ENCODE data around the gene EIF4G2. TPM values are rescaled to one million over a fixed set of nuclear protein-coding genes. Genes with fewer than 3 reads are reported as not detected.
A peak's percentile ranks its signal among the peaks of the same experiment; 100 is the strongest.

The EIF4G2 gene
- total RNA-seq, 1 experiment from 2014 or later, result 1,198 TPM

DNA sequence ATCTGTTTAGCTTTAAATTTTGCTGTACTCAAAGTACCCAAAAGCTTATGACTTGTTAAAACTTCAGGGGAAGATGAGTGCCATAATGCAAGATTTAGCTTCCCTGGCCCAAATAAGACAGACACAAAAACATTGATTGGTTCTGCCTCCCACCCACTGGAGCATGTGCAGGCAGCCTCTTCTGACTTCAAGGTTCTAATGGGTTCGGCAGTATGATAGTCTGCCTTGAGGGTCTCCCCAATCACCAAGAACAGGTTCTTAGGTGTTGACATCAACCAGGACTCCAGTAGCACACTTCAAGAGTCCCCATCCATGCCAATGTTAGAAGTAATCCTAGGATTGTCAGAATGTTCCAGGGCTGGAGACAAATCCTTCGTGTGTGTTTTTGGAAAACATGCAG lies 12.5 kb downstream of the EIF4G2 start:
- Histone ChIP-seq H3K36me3 (ENCODE audit: insufficient read depth, low read length, poor library complexity, severe bottlenecking) (peaks cover 56% of the 10 kb centered on the region), H3K4me1 (ENCODE audit: insufficient read depth, low read length, poor library complexity, severe bottlenecking) (no peaks in the 10 kb centered on the region), H3K27ac (ENCODE audit: low read depth, low read length, poor library complexity, severe bottlenecking) (no peak overlapping the region), H3K27me3 (replicated peaks; ENCODE audit: insufficient read depth, low read depth, low read length, poor library complexity) (no peaks in the 10 kb centered on the region), H3K4me3 (ENCODE audit: low read depth, low read length, poor library complexity, severe bottlenecking) (no peak overlapping the region), H3K9me3 (ENCODE audit: low read depth, low read length, poor library complexity, severe bottlenecking) (no peaks in the 10 kb centered on the region)
- no TSS peak for BruUV-seq (replicated peaks)
- no peak for DNase-seq (ENCODE audit: low spot score)
- CTCF ChIA-PET, result no interaction called here
- POLR2A ChIA-PET (ENCODE audit: low non-redundant PET), result interaction anchor here (0.6 to 1.4 kb wide), 2 partner anchors 13 to 62 kb away, joined by 3 to 4 read pairs; partner anchors contain the start of gene EIF4G2
- intact Hi-C loops (cut with micrococcal nuclease; ENCODE audit: unreplicated experiment), result loop anchor here (1.0 to 10.0 kb wide), 3 partner anchors 8 to 989 kb away; no protein-coding TSS in a partner anchor
- TF ChIP-seq, protein P1, sequence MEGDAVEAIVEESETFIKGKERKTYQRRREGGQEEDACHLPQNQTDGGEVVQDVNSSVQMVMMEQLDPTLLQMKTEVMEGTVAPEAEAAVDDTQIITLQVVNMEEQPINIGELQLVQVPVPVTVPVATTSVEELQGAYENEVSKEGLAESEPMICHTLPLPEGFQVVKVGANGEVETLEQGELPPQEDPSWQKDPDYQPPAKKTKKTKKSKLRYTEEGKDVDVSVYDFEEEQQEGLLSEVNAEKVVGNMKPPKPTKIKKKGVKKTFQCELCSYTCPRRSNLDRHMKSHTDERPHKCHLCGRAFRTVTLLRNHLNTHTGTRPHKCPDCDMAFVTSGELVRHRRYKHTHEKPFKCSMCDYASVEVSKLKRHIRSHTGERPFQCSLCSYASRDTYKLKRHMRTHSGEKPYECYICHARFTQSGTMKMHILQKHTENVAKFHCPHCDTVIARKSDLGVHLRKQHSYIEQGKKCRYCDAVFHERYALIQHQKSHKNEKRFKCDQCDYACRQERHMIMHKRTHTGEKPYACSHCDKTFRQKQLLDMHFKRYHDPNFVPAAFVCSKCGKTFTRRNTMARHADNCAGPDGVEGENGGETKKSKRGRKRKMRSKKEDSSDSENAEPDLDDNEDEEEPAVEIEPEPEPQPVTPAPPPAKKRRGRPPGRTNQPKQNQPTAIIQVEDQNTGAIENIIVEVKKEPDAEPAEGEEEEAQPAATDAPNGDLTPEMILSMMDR (conservative IDR thresholded peaks at IDR 0.05; ENCODE audit: low read depth, low read length), result no peak
- no peak for TF ChIP-seq EZH2 (IDR thresholded peaks at IDR 0.05; ENCODE audit: borderline replicate concordance, low read depth, low read length, poor library complexity, severe bottlenecking)

DNA sequence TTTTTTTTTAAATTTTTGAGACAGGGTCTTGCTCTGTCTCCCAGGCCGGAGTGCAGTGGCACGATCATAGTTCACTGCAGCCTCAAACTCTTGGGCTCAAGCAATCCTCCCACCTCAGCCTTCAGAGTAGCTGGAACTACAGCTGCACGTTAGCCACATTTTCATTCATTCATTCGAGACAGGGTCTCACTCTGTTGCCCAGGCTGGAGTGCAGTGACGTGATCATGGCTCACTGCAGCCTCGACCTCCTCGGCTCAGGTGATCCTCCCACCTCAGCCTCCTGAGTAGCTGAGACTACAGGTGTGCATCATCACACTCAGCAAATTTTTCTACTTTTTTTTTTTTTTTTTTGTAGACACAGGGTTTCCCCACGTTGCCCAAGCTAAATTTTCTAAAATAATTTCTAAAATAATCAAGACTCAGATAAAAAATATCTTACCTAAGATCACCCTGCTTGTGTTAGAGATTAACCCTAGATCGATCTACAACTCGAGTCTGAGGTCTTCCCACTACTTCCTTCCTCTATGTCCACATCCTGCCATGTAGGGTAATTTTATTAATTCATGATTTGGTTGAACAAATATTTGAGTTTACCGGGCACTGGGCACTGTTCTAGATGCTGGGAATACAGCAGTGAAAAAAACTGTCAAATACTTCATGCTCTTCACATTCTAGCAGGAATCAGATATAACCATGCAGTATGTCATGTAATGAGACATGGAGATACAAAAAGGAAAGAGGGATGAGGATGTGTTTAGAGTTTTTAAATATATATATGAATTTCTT lies 15.1 kb downstream of the EIF4G2 start:
- Histone ChIP-seq H3K27ac (ENCODE audit: low read depth, low read length, poor library complexity, severe bottlenecking) (no peak overlapping the region), H3K36me3 (ENCODE audit: insufficient read depth, low read length, poor library complexity, severe bottlenecking) (peaks cover 31% of the 10 kb centered on the region), H3K9me3 (ENCODE audit: low read depth, low read length, poor library complexity, severe bottlenecking) (no peaks in the 10 kb centered on the region), H3K4me1 (ENCODE audit: insufficient read depth, low read length, poor library complexity, severe bottlenecking) (no peaks in the 10 kb centered on the region), H3K27me3 (replicated peaks; ENCODE audit: insufficient read depth, low read depth, low read length, poor library complexity) (no peaks in the 10 kb centered on the region), H3K4me3 (ENCODE audit: low read depth, low read length, poor library complexity, severe bottlenecking) (no peak overlapping the region)
- ChIA-PET CTCF (interaction anchor here (0.7 to 1.9 kb wide), 7 partner anchors 15 to 285 kb away, joined by 3 to 14 read pairs (median 5); partner anchors contain the start of gene EIF4G2), POLR2A (ENCODE audit: low non-redundant PET) (interaction anchor here (0.7 kb wide), 1 partner anchor 11 kb away, joined by 13 read pairs; no protein-coding TSS in a partner anchor)
- DNase-seq (ENCODE audit: low spot score), result no peak
- intact Hi-C loops (cut with micrococcal nuclease; ENCODE audit: unreplicated experiment), result loop anchor here (2.0 to 10.0 kb wide), 3 partner anchors 139 to 991 kb away; no protein-coding TSS in a partner anchor
- BruUV-seq (replicated peaks), result no TSS peak
- no peak for TF ChIP-seq EZH2 (IDR thresholded peaks at IDR 0.05; ENCODE audit: borderline replicate concordance, low read depth, low read length, poor library complexity, severe bottlenecking)
- TF ChIP-seq, protein P1 (conservative IDR thresholded peaks at IDR 0.05; ENCODE audit: low read depth, low read length), result no peak

DNA sequence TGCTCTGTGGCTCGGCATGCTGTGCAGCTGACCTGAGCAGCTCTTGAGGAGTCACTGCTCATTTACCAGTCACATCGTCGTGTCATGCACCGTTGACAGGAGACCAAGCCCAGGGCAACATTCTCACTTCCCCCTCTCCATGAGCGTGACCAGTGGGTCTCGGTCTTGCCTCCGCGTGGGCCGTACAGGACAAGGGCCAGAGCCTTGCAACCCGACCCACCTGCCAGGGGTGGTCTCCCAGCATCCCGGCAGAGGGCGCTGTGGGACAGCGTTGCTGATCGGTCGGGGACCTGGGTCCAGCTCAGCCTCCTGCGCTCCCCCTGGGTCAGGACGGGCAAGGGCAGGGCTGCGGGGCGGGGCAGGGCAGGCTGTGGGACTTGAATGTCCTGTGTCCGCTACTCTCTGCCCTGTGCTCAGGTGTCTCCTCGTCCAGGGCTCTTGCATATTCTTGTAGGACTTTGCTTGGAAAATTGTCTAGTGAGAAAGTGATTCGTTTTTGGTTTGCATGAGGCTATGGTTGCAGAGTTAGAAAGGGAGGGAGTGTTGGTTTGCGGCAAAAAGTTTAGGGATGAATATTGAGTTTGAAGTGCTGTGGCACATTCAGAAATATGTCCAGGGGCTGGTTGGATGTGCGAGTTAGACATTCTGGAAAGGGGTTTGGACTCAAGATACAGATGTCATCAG lies 16.2 kb downstream of the EIF4G2 start:
- ChIA-PET CTCF (interaction anchor here (0.6 to 2.2 kb wide), 11 partner anchors 16 to 995 kb away, joined by 3 to 14 read pairs (median 5); partner anchors contain the start of gene EIF4G2), POLR2A (ENCODE audit: low non-redundant PET) (interaction anchor here (0.5 to 1.2 kb wide), 2 partner anchors 11 to 114 kb away, joined by 3 read pairs; no protein-coding TSS in a partner anchor)
- Histone ChIP-seq H3K27ac (ENCODE audit: low read depth, low read length, poor library complexity, severe bottlenecking) (no peak overlapping the region), H3K4me1 (ENCODE audit: insufficient read depth, low read length, poor library complexity, severe bottlenecking) (no peaks in the 10 kb centered on the region), H3K4me3 (ENCODE audit: low read depth, low read length, poor library complexity, severe bottlenecking) (peak overlapping the region; percentile 10), H3K36me3 (ENCODE audit: insufficient read depth, low read length, poor library complexity, severe bottlenecking) (peaks cover 19% of the 10 kb centered on the region), H3K9me3 (ENCODE audit: low read depth, low read length, poor library complexity, severe bottlenecking) (no peaks in the 10 kb centered on the region), H3K27me3 (replicated peaks; ENCODE audit: insufficient read depth, low read depth, low read length, poor library complexity) (no peaks in the 10 kb centered on the region)
- intact Hi-C loops (cut with micrococcal nuclease; ENCODE audit: unreplicated experiment), result loop anchor here (1.0 to 10.0 kb wide), 4 partner anchors 140 to 992 kb away; no protein-coding TSS in a partner anchor
- TF ChIP-seq EZH2 (IDR thresholded peaks at IDR 0.05; ENCODE audit: borderline replicate concordance, low read depth, low read length, poor library complexity, severe bottlenecking), result no peak
- TF ChIP-seq, protein P1 (conservative IDR thresholded peaks at IDR 0.05; ENCODE audit: low read depth, low read length), result peak; percentile 91
- BruUV-seq (replicated peaks), result no TSS peak
- DNase-seq (ENCODE audit: low spot score), result peak; percentile 74
